WTC11 (cell line): ENCODE data around the gene SLC34A1.

Experiments
- ATF1 ChIP-seq: sonication (generic); formaldehyde crosslinking; IDR thresholded peaks from 2 replicates; pipeline ENCODE4 v1.8.1; 2023; ENCODE audit warnings: mild to moderate bottlenecking, moderate library complexity, missing genetic modification reagents
- CREB1 ChIP-seq: sonication (generic); formaldehyde crosslinking; IDR thresholded peaks from 2 replicates; pipeline ENCODE4 v1.8.0; 2023; ENCODE audit warnings: mild to moderate bottlenecking, missing genetic modification reagents
- ESRRA ChIP-seq: sonication (generic); formaldehyde crosslinking; IDR thresholded peaks from 2 replicates; pipeline ENCODE4 v1.8.1; 2022; ENCODE audit warnings: mild to moderate bottlenecking, missing genetic modification reagents, borderline replicate concordance
- JUN ChIP-seq: sonication (generic); formaldehyde crosslinking; IDR thresholded peaks from 2 replicates; pipeline ENCODE4 v1.8.0; 2023; ENCODE audit warnings: mild to moderate bottlenecking, missing genetic modification reagents
- PRRX2 ChIP-seq: fragments of 250-450 bp; sonication (Bioruptor Pico); IDR thresholded peaks from 2 replicates; pipeline ENCODE4 v1.8.0; 2021; ENCODE audit warnings: mild to moderate bottlenecking
- SP1 ChIP-seq: sonication (generic); formaldehyde crosslinking; conservative IDR thresholded peaks from 2 replicates; pipeline ENCODE4 v1.8.1; 2022; ENCODE audit warnings: missing genetic modification reagents
- USF2 ChIP-seq: sonication (generic); formaldehyde crosslinking; IDR thresholded peaks from 2 replicates; pipeline ENCODE4 v1.8.1; 2023; ENCODE audit warnings: mild to moderate bottlenecking, missing genetic modification reagents, moderate library complexity
- ZNF416 ChIP-seq: fragments of 250-450 bp; sonication (Bioruptor Pico); IDR thresholded peaks from 2 replicates; pipeline ENCODE4 v1.9.0; 2021; ENCODE audit warnings: mild to moderate bottlenecking, inconsistent platforms
- ZNF512 ChIP-seq: sonication (generic); formaldehyde crosslinking; IDR thresholded peaks from 2 replicates; pipeline ENCODE4 v1.8.1; 2022; ENCODE audit warnings: missing genetic modification reagents, borderline replicate concordance
- TF ChIP-seq, protein P1 (sequence below): fragments of 200-600 bp; IDR thresholded peaks from 2 replicates; pipeline ENCODE4 v1.8.0; 2022; ENCODE audit warnings: antibody characterized with exemption

GRCh38 chr5:177444106-177445051, 60.1 kb downstream of the SLC34A1 start:
- TF ChIP-seq JUN (no peak), USF2 (CRISPR knock-in tag) (no peak), SP1 (CRISPR knock-in tag) (no peak), ESRRA (CRISPR knock-in tag) (no peak), CREB1 (CRISPR knock-in tag) (no peak), ATF1 (CRISPR knock-in tag) (no peak), PRRX2 (CRISPR knock-in tag) (no peak), ZNF416 (CRISPR knock-in tag) (no peak), ZNF512 (CRISPR knock-in tag) (0 out of 2 replicates have a peak, but pooled peaks have one; percentile 8)
- TF ChIP-seq, protein P1, sequence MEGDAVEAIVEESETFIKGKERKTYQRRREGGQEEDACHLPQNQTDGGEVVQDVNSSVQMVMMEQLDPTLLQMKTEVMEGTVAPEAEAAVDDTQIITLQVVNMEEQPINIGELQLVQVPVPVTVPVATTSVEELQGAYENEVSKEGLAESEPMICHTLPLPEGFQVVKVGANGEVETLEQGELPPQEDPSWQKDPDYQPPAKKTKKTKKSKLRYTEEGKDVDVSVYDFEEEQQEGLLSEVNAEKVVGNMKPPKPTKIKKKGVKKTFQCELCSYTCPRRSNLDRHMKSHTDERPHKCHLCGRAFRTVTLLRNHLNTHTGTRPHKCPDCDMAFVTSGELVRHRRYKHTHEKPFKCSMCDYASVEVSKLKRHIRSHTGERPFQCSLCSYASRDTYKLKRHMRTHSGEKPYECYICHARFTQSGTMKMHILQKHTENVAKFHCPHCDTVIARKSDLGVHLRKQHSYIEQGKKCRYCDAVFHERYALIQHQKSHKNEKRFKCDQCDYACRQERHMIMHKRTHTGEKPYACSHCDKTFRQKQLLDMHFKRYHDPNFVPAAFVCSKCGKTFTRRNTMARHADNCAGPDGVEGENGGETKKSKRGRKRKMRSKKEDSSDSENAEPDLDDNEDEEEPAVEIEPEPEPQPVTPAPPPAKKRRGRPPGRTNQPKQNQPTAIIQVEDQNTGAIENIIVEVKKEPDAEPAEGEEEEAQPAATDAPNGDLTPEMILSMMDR: no peak
